Caco-2 (cell line): ENCODE measurements around the gene SQOR. TPM values are rescaled to one million over a fixed set of nuclear protein-coding genes. Genes with fewer than 3 reads are reported as not detected.

Experiments
- BruUV-seq: library from RNA; stranded (reverse); fragments of 400-500 nt; replicated peaks from 2 replicates; lab custom pipeline; 2021; lab: Mats Ljungman, UMichigan
- CTCF ChIA-PET: fragments of 300-600 bp; sonication (Branson Sonifier 250); formaldehyde crosslinking; loops from one replicate; lab custom pipeline; 2022; ENCODE audit warnings: antibody characterized with exemption; lab: Charles Lee
- POLR2A ChIA-PET: fragments of 300-600 bp; sonication (Branson Sonifier 250); formaldehyde crosslinking; loops from one replicate; lab custom pipeline; 2022; ENCODE audit warnings: antibody characterized with exemption; lab: Charles Lee
- DNase-seq, 2 experiments: peaks; one replicate each; pipeline versions ENCODE4 v3.0.0 to v3.0.0-alpha.2; 2020 to 2022
- H3K27me3 ChIP-seq: replicated peaks from 2 replicates; pipeline ENCODE4 v1.6.0; 2011; ENCODE audit warnings: low read length; ENCODE audit not compliant: control insufficient read depth, insufficient read depth
- H3K36me3 ChIP-seq: 2 replicates; pipeline ENCODE4 v1.5.1; 2011; ENCODE audit warnings: low read length; ENCODE audit not compliant: control insufficient read depth, insufficient read depth
- H3K4me1 ChIP-seq: fragments of 250-450 bp; sonication (Bioruptor Pico); 2 replicates; pipeline ENCODE4 v1.5.1; 2020; ENCODE audit warnings: mild to moderate bottlenecking
- H3K4me3 ChIP-seq: 2 replicates; pipeline ENCODE4 v1.5.1; 2011; ENCODE audit warnings: low read depth, mild to moderate bottlenecking, control low read depth, low read length
- H3K9me3 ChIP-seq: fragments of 250-450 bp; sonication (Bioruptor Pico); 2 replicates; pipeline ENCODE4 v1.5.1; 2020; ENCODE audit warnings: mild to moderate bottlenecking, moderate library complexity
- H3K27ac Mint-ChIP-seq: one replicate; pipeline ENCODE4 v1.8.0; 2022; ENCODE audit warnings: mixed read lengths; ENCODE audit not compliant: unreplicated experiment
- H3K27me3 Mint-ChIP-seq: one replicate; pipeline ENCODE4 v1.8.0; 2022; ENCODE audit warnings: mixed read lengths; ENCODE audit not compliant: insufficient read depth, unreplicated experiment
- H3K36me3 Mint-ChIP-seq: one replicate; pipeline ENCODE4 v1.8.0; 2022; ENCODE audit warnings: mild to moderate bottlenecking, mixed read lengths; ENCODE audit not compliant: insufficient read depth, unreplicated experiment
- H3K4me1 Mint-ChIP-seq: one replicate; pipeline ENCODE4 v1.8.0; 2022; ENCODE audit warnings: low read depth, mixed read lengths; ENCODE audit not compliant: unreplicated experiment
- H3K4me3 Mint-ChIP-seq: one replicate; pipeline ENCODE4 v1.8.0; 2022; ENCODE audit warnings: mild to moderate bottlenecking, moderate library complexity, mixed read lengths; ENCODE audit not compliant: unreplicated experiment
- H3K9me3 Mint-ChIP-seq: one replicate; pipeline ENCODE4 v1.8.0; 2022; ENCODE audit warnings: mixed read lengths; ENCODE audit not compliant: unreplicated experiment
- intact Hi-C: fragments of 100-400 bp; cut with micrococcal nuclease; formaldehyde crosslinking; loops from one replicate; pipeline ENCODE4 v1.10.0; 2022; ENCODE audit not compliant: unreplicated experiment
- total RNA-seq: library from RNA; stranded (reverse); gene quantifications from 2 replicates; pipeline ENCODE4 v1.2.3, GENCODE V29; 2022
- TF ChIP-seq, protein P1 (sequence below), 2 experiments: fragments of 200-600 bp in 1 of 2; IDR thresholded peaks; 1 replicate in 1 of 2; 2 replicates in 1 of 2; pipeline versions ENCODE4 v1.5.1 to v1.8.0; 2011 to 2022; ENCODE audit warnings: antibody characterized with exemption in 1 of 2, control low read depth in 1 of 2, inconsistent platforms in 1 of 2, low read depth in 1 of 2, low read length in 1 of 2, mild to moderate bottlenecking in 1 of 2, moderate library complexity in 1 of 2; ENCODE audit not compliant: insufficient read depth in 1 of 2, severe bottlenecking in 1 of 2, unreplicated experiment in 1 of 2

The SQOR gene
- total RNA-seq, 1 experiment from 2014 or later, result 5.0 TPM

DNA sequence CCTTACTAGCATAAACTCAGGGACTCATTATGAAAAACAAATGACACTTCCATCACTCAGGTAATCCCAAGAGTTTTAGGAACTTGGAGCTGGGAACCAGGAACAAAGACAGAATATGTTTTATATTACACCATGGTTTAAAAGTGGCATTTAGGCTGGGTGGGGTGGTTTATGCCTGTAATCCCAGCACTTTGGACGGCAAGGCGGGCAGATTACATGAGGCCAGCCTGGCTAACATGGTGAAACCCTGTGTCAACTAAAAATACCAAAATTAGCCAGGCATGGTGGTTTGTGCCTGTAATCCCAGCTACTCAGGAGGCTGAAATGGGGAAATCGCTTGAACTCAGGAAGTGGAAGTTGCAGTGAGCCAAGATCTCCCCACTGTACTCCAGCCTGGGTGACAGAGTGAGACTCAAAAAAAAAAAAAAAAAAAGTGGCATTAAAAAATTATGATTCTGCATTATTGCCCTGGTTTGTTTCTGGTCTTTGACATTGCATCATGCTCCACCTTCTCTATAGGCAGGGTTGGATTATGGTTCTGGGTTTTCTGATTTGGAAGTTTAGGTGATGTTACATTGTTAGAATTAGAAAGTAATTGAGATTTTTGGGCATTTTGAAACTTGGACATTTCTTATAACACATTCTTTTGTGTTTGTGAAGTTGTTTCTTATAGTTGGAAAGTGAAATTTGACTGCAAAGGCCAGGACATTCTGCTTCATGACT is 19.0 kb downstream of the SQOR start:
- Mint-ChIP-seq H3K4me1 (peaks cover 2% of the 10 kb centered on the region), H3K27ac (no peak overlapping the region), H3K36me3 (no peaks in the 10 kb centered on the region), H3K9me3 (no peaks in the 10 kb centered on the region), H3K4me3 (no peak overlapping the region), H3K27me3 (no peaks in the 10 kb centered on the region)
- ChIA-PET POLR2A (no interaction called here), CTCF (no interaction called here)
- no peak for DNase-seq
- Histone ChIP-seq H3K9me3 (no peaks in the 10 kb centered on the region), H3K4me1 (no peaks in the 10 kb centered on the region; the same call in 1 of the 2 replicates), H3K36me3 (no peaks in the 10 kb centered on the region), H3K27me3 (no peaks in the 10 kb centered on the region), H3K4me3 (no peak overlapping the region)
- intact Hi-C loops, result no loop called here
- TF ChIP-seq, protein P1, sequence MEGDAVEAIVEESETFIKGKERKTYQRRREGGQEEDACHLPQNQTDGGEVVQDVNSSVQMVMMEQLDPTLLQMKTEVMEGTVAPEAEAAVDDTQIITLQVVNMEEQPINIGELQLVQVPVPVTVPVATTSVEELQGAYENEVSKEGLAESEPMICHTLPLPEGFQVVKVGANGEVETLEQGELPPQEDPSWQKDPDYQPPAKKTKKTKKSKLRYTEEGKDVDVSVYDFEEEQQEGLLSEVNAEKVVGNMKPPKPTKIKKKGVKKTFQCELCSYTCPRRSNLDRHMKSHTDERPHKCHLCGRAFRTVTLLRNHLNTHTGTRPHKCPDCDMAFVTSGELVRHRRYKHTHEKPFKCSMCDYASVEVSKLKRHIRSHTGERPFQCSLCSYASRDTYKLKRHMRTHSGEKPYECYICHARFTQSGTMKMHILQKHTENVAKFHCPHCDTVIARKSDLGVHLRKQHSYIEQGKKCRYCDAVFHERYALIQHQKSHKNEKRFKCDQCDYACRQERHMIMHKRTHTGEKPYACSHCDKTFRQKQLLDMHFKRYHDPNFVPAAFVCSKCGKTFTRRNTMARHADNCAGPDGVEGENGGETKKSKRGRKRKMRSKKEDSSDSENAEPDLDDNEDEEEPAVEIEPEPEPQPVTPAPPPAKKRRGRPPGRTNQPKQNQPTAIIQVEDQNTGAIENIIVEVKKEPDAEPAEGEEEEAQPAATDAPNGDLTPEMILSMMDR (IDR thresholded peaks at IDR 0.05; ENCODE audit: insufficient read depth in 1 of 2, low read depth in 1 of 2, low read length in 1 of 2, severe bottlenecking in 1 of 2, unreplicated experiment in 1 of 2), result no peak
- no TSS peak for BruUV-seq

DNA sequence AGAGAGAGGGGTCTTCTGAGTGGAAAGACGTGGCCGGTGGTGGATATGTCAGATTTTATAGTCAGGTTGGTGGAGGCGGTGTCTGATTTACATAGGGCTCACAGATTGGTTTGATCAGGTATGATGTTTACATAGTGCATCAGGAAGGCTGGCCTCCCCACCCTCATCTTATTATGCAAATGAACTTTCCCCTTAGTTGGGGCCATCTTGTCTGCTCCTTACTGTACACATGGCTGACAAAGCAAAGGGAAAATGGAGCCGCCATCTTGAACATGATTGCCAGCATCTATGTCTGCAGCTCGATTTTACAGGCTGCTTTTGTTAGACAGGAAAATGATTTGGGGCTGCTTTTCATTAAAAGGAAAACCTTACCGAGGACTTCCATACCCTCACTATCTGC is 19.9 kb downstream of the SQOR start:
- no peaks in the 10 kb centered on the region for H3K27me3 ChIP-seq
- no peaks in the 10 kb centered on the region for H3K9me3 Mint-ChIP-seq
- no peaks in the 10 kb centered on the region for H3K36me3 Mint-ChIP-seq
- no TSS peak for BruUV-seq
- no peaks in the 10 kb centered on the region for H3K36me3 ChIP-seq
- no peaks in the 10 kb centered on the region for H3K27me3 Mint-ChIP-seq
- H3K27ac Mint-ChIP-seq, result no peak overlapping the region
- H3K4me3 Mint-ChIP-seq, result no peak overlapping the region
- H3K4me1 Mint-ChIP-seq, result no peaks in the 10 kb centered on the region
- TF ChIP-seq, protein P1 (IDR thresholded peaks at IDR 0.05; ENCODE audit: insufficient read depth in 1 of 2, low read depth in 1 of 2, low read length in 1 of 2, severe bottlenecking in 1 of 2, unreplicated experiment in 1 of 2), result no peak
- intact Hi-C loops, result no loop called here
- ChIA-PET POLR2A (no interaction called here), CTCF (no interaction called here)
- H3K4me1 ChIP-seq, result no peaks in the 10 kb centered on the region; the same call in 1 of the 2 replicates
- H3K9me3 ChIP-seq, result no peaks in the 10 kb centered on the region
- no peak for DNase-seq
- no peak overlapping the region for H3K4me3 ChIP-seq

DNA sequence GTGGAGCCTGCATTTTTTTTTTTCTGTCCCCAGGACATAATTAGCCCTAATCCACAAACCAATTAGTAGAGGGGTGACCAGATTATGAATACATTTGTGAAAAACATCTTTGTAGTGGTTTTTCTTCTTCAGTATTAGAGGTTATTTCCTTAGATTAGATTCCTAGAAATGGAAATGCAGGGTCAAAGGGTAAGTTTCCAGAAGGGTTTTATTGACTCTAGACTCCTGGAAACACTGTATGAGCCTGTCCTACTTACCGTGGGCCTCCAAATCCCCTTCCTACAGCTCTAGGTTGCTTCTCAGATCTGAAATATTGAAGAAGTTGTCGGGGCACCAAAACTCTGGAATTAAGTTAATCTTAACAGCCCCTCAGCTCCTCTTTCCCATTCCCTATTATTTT is 22.4 kb downstream of the SQOR start:
- H3K27me3 ChIP-seq, result no peaks in the 10 kb centered on the region
- no peak overlapping the region for H3K4me3 ChIP-seq
- ChIA-PET CTCF (no interaction called here), POLR2A (no interaction called here)
- intact Hi-C loops, result no loop called here
- peaks cover 8% of the 10 kb centered on the region for H3K4me1 ChIP-seq
- TF ChIP-seq, protein P1 (IDR thresholded peaks at IDR 0.05; ENCODE audit: insufficient read depth in 1 of 2, low read depth in 1 of 2, low read length in 1 of 2, severe bottlenecking in 1 of 2, unreplicated experiment in 1 of 2), result no peak
- Mint-ChIP-seq H3K4me3 (no peak overlapping the region), H3K36me3 (no peaks in the 10 kb centered on the region), H3K9me3 (no peaks in the 10 kb centered on the region), H3K4me1 (no peaks in the 10 kb centered on the region), H3K27ac (no peak overlapping the region), H3K27me3 (no peaks in the 10 kb centered on the region)
- no peaks in the 10 kb centered on the region for H3K9me3 ChIP-seq
- no peak for DNase-seq
- no peaks in the 10 kb centered on the region for H3K36me3 ChIP-seq
- BruUV-seq, result no TSS peak
